Loucy (cell line): Measurements from ENCODE around the gene MAN2A2.

Experiments used
- CTCF ChIP-seq: fragments of 200-600 bp; sonication (generic); conservative IDR thresholded peaks from 2 replicates; pipeline ENCODE4 v1.5.1; 2014; ENCODE audit warnings: mild to moderate bottlenecking, antibody characterized with exemption, low read length
- EZH2phosphoT487 ChIP-seq: fragments of 200-600 bp; IDR thresholded peaks from 2 replicates; pipeline ENCODE4 v1.6.1; 2018; ENCODE audit warnings: antibody characterized with exemption, mild to moderate bottlenecking, moderate library complexity, borderline replicate concordance

DNA sequence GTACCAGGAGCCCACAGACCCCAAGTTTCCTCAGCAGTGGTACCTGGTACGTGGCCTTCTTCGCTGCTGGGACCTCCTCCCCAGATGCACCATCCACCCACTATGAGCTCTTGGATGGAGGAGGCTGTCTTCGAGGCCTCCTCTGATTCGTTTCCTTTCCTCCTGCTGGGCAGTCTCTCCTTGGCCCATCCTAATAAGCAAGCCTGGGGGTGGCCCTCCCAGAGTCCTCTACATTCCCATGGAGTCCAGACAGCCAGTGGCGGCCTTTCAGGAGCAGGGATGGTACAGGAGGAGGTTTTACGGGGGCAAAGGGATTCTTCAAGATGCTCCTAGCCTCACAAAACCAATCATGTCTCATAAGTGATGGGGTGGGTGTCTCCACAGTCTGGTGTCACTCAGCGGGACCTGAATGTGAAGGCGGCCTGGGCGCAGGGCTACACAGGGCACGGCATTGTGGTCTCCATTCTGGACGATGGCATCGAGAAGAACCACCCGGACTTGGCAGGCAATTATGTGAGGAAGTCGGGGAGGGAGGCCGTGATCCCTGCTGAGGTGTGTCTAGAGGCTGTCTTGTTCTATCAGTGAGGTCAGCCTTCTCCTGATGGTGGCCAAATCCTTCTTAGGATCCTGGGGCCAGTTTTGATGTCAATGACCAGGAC, 26.5 kb upstream of the MAN2A2 start:
- TF ChIP-seq CTCF (no peak), EZH2phosphoT487 (no peak)
